HEK293 (cell line): ENCODE results near the gene CHST7.
A peak's percentile ranks its signal among the peaks of the same experiment; 100 is the strongest.

Experiments
- CTCF ChIA-PET: fragments of 350-600 bp; formaldehyde crosslinking; extraction: SDS; loops from one replicate; lab custom pipeline; 2021; ENCODE audit warnings: antibody characterized with exemption; lab: Yijun Ruan, JAX
- POLR2A ChIA-PET: fragments of 300-600 bp; formaldehyde crosslinking; extraction: SDS; loops from one replicate; lab custom pipeline; 2020; ENCODE audit warnings: antibody characterized with exemption, inconsistent platforms; lab: Yijun Ruan, JAX
- H3K27ac ChIP-seq: fragments of 200-500 bp; sonication (Bioruptor generic); 2 replicates; pipeline ENCODE4 v1.5.1; 2014; ENCODE audit warnings: low read depth, low read length, control low read depth, inconsistent platforms; ENCODE audit errors: extremely low read depth
- H3K36me3 ChIP-seq, 2 experiments: fragments of 200-500 bp in 1 of 2; sonication (Bioruptor generic) in 1 of 2; 1 replicate in 1 of 2; 2 replicates in 1 of 2; pipeline ENCODE4 v1.5.1; 2014 to 2017; ENCODE audit warnings: inconsistent platforms in 2 of 2, low read length in 2 of 2; ENCODE audit not compliant: control insufficient read depth in 2 of 2, insufficient read depth in 1 of 2
- H3K4me1 ChIP-seq: fragments of 200-500 bp; sonication (Bioruptor generic); 2 replicates; pipeline ENCODE4 v1.5.1; 2014; ENCODE audit warnings: mild to moderate bottlenecking, low read length, inconsistent platforms; ENCODE audit not compliant: control insufficient read depth, insufficient read depth
- H3K4me3 ChIP-seq: 2 replicates; pipeline ENCODE4 v1.5.1; 2011; ENCODE audit warnings: low read depth, mild to moderate bottlenecking, control low read depth, low read length, moderate library complexity
- H3K9me3 ChIP-seq: fragments of 200-500 bp; sonication (Bioruptor generic); 2 replicates; pipeline ENCODE4 v1.5.1; 2014; ENCODE audit warnings: low read depth, low read length, inconsistent platforms; ENCODE audit not compliant: control insufficient read depth, insufficient read depth
- KLF9 ChIP-seq: fragments of 450-650 bp; formaldehyde crosslinking; IDR thresholded peaks from 2 replicates; pipeline ENCODE4 v1.5.1; 2016; ENCODE audit warnings: missing biosample characterization, missing genetic modification characterization, low read depth
- PRDM1 ChIP-seq: fragments of 450-650 bp; formaldehyde crosslinking; IDR thresholded peaks from 2 replicates; pipeline ENCODE4; 2016; ENCODE audit warnings: missing biosample characterization, missing genetic modification characterization
- ZFHX2 ChIP-seq: fragments of 450-650 bp; formaldehyde crosslinking; conservative IDR thresholded peaks from 2 replicates; pipeline ENCODE4 v1.5.1; 2016; ENCODE audit warnings: missing biosample characterization, missing genetic modification characterization
- ZIC2 ChIP-seq: fragments of 450-650 bp; formaldehyde crosslinking; IDR thresholded peaks from 2 replicates; pipeline ENCODE4 v1.5.1; 2016; ENCODE audit warnings: missing biosample characterization, missing genetic modification characterization
- ZNF140 ChIP-seq: fragments of 450-650 bp; formaldehyde crosslinking; IDR thresholded peaks from 2 replicates; pipeline ENCODE4 v1.5.1; 2016; ENCODE audit warnings: missing biosample characterization, missing genetic modification characterization
- ZNF175 ChIP-seq: fragments of 450-650 bp; formaldehyde crosslinking; IDR thresholded peaks from 2 replicates; pipeline ENCODE4 v1.5.1; 2016; ENCODE audit warnings: missing biosample characterization, missing genetic modification characterization
- ZNF223 ChIP-seq: fragments of 450-650 bp; formaldehyde crosslinking; IDR thresholded peaks from 2 replicates; pipeline ENCODE4 v1.5.1; 2016; ENCODE audit warnings: missing biosample characterization, missing genetic modification characterization
- ZNF266 ChIP-seq: fragments of 450-650 bp; formaldehyde crosslinking; IDR thresholded peaks from 2 replicates; pipeline ENCODE4 v1.5.1; 2016; ENCODE audit warnings: missing biosample characterization, missing genetic modification characterization, low read depth
- ZNF341 ChIP-seq: fragments of 450-650 bp; formaldehyde crosslinking; IDR thresholded peaks from 2 replicates; pipeline ENCODE4; 2016; ENCODE audit warnings: low read depth, missing biosample characterization, missing genetic modification characterization
- ZNF394 ChIP-seq: fragments of 450-650 bp; formaldehyde crosslinking; IDR thresholded peaks from 2 replicates; pipeline ENCODE4 v1.5.1; 2016; ENCODE audit warnings: missing biosample characterization, missing genetic modification characterization, mild to moderate bottlenecking, moderate library complexity, borderline replicate concordance
- ZNF473 ChIP-seq: fragments of 450-650 bp; formaldehyde crosslinking; IDR thresholded peaks from 2 replicates; pipeline ENCODE4 v1.5.1; 2017; ENCODE audit warnings: missing biosample characterization, missing genetic modification characterization
- ZNF677 ChIP-seq: fragments of 450-650 bp; IDR thresholded peaks from 2 replicates; pipeline ENCODE4 v1.5.0; 2018; ENCODE audit warnings: missing biosample characterization, mild to moderate bottlenecking, missing genetic modification characterization, moderate library complexity
- ZXDB ChIP-seq: fragments of 450-650 bp; formaldehyde crosslinking; IDR thresholded peaks from 2 replicates; pipeline ENCODE4 v1.5.1; 2016; ENCODE audit warnings: missing biosample characterization, missing genetic modification characterization
- TF ChIP-seq, protein P1 (sequence below): fragments of 450-650 bp; formaldehyde crosslinking; IDR thresholded peaks from 2 replicates; pipeline ENCODE4 v1.5.1; 2016; ENCODE audit warnings: missing biosample characterization, missing genetic modification characterization, low read depth
- TF ChIP-seq, protein P2 (sequence below): fragments of 450-650 bp; formaldehyde crosslinking; IDR thresholded peaks from 2 replicates; pipeline ENCODE4 v1.5.1; 2016; ENCODE audit warnings: missing biosample characterization, missing genetic modification characterization
- TF ChIP-seq, protein P3 (sequence below): fragments of 450-650 bp; formaldehyde crosslinking; IDR thresholded peaks from 2 replicates; pipeline ENCODE4 v1.5.1; 2016; ENCODE audit warnings: missing biosample characterization, missing genetic modification characterization
- TF ChIP-seq, protein P4 (sequence below): fragments of 450-650 bp; formaldehyde crosslinking; IDR thresholded peaks from 2 replicates; pipeline ENCODE4 v1.5.1; 2017; ENCODE audit warnings: missing biosample characterization, missing genetic modification characterization

CHST7 gene

DNA sequence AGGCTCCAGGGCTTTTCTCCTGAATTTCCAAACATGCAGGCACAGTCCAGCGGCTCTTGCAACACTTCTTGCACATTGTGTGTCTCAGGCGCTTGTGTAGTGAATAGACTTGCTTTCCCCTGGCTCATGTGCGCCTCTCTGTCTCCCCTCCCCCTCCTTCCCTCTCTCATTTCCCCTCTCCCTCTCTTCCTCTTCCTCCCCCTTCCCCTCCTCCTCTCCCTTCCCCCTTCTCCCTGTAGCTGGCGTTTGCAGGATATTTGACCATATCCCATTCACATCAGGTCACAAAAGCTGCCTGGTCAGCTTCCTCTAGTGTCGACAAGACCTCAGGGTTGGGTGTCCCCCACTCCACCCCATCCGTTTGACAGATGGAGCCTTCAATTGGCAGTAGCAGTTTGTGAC lies 2.4 kb downstream of the CHST7 start (continued):
- TF ChIP-seq PRDM1 (tag by site-specific recombination), result peak; percentile 77; the same call in 1 of the 2 replicates

DNA sequence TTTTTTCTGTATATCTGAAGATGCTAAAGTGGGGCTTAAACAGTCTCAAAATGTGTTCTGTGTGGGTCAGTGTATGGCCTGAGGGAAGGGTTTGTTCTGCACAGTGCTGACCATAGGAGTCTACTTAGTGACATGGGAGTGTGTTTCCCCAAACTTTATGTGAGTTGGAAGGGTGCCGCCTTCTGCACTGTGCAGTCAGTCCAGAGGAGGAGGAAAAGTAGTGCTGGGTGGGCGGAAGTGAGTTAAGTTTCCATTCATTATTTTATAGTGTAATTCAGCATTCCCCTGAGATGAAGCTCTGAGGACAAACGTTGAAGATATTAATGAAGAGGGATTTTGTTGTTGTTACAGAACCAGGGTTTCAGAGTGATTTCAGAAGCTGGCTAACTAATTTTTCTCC lies 2.9 kb downstream of the CHST7 start:
- TF ChIP-seq, protein P1, sequence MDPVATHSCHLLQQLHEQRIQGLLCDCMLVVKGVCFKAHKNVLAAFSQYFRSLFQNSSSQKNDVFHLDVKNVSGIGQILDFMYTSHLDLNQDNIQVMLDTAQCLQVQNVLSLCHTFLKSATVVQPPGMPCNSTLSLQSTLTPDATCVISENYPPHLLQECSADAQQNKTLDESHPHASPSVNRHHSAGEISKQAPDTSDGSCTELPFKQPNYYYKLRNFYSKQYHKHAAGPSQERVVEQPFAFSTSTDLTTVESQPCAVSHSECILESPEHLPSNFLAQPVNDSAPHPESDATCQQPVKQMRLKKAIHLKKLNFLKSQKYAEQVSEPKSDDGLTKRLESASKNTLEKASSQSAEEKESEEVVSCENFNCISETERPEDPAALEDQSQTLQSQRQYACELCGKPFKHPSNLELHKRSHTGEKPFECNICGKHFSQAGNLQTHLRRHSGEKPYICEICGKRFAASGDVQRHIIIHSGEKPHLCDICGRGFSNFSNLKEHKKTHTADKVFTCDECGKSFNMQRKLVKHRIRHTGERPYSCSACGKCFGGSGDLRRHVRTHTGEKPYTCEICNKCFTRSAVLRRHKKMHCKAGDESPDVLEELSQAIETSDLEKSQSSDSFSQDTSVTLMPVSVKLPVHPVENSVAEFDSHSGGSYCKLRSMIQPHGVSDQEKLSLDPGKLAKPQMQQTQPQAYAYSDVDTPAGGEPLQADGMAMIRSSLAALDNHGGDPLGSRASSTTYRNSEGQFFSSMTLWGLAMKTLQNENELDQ (tag by site-specific recombination), result no peak
- TF ChIP-seq ZNF341 (tag by site-specific recombination) (no peak), ZNF394 (tag by site-specific recombination) (no peak), ZNF223 (no peak), ZNF140 (tag by site-specific recombination) (no peak), ZNF473 (tag by site-specific recombination) (no peak), KLF9 (tag by site-specific recombination) (peak; percentile 42; the same call in 1 of the 2 replicates), ZFHX2 (peak; percentile 9), ZNF677 (tag by site-specific recombination) (no peak), ZNF175 (tag by site-specific recombination) (no peak)
- Histone ChIP-seq H3K4me1 (peaks cover 8% of the 10 kb centered on the region; the same call in 1 of the 2 replicates), H3K36me3 (no peaks in the 10 kb centered on the region; a peak in 1 of 3 replicates), H3K4me3 (no peak overlapping the region), H3K9me3 (no peaks in the 10 kb centered on the region), H3K27ac (no peak overlapping the region)
- CTCF ChIA-PET, result interaction anchor here (1.0 to 1.4 kb wide), 2 partner anchors 16 to 22 kb away, joined by 3 to 4 read pairs; no protein-coding TSS in a partner anchor
- POLR2A ChIA-PET, result interaction anchor here (0.7 kb wide), 1 partner anchor 12 kb away, joined by 7 read pairs; no protein-coding TSS in a partner anchor

DNA sequence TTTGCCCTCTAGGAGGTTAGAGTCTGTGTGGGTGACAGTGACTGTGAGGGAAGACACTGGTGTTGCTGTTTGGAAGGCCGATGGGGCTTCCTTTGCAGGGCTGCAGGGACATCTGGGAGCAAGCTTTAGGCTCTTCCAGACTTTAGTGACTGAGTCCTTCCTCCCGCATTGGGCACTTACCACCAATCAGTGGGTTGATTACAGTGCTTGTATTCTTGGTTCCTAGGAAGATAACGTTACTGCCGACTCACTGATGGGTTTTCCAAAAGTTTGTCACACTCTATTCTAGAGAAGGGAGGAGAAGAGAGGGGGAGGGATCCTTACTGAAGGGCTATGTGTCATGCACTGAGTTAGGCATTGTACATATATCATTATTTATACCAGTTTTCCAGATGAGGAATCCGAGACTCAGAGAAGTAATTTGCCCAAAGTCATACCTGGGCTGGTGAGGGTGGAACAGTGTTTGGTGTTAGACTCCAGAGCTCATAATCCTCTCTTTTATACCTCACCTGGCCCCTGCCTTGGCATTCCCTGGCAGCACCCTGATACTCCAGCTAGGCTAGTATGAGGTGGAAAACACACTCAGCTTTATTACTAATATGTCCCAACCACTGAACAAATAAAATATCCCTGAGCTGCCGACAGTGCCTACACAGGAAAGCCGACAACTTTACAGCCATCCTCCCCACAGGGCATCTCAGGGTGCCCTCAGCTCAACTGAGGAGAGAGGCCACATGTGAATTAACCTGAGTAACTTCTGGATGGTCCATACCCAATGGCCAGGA lies 3.8 kb downstream of the CHST7 start:
- Histone ChIP-seq H3K4me1 (peaks cover 8% of the 10 kb centered on the region; the same call in 1 of the 2 replicates), H3K27ac (no peak overlapping the region), H3K4me3 (no peak overlapping the region), H3K36me3 (no peaks in the 10 kb centered on the region; a peak in 1 of 3 replicates), H3K9me3 (no peaks in the 10 kb centered on the region)
- TF ChIP-seq ZIC2 (peak; percentile 25; the same call in 1 of the 2 replicates), ZXDB (peak; percentile 99), ZNF266 (peak; percentile 52; the same call in 1 of the 2 replicates)
- TF ChIP-seq, protein P2, sequence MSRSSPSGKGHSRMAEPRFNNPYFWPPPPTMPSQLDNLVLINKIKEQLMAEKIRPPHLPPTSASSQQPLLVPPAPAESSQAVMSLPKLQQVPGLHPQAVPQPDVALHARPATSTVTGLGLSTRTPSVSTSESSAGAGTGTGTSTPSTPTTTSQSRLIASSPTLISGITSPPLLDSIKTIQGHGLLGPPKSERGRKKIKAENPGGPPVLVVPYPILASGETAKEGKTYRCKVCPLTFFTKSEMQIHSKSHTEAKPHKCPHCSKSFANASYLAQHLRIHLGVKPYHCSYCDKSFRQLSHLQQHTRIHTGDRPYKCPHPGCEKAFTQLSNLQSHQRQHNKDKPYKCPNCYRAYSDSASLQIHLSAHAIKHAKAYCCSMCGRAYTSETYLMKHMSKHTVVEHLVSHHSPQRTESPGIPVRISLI (tag by site-specific recombination), result no peak
- CTCF ChIA-PET, result interaction anchor here (1.4 kb wide), 1 partner anchor 23 kb away, joined by 4 read pairs; no protein-coding TSS in a partner anchor
- POLR2A ChIA-PET, result no interaction called here

DNA sequence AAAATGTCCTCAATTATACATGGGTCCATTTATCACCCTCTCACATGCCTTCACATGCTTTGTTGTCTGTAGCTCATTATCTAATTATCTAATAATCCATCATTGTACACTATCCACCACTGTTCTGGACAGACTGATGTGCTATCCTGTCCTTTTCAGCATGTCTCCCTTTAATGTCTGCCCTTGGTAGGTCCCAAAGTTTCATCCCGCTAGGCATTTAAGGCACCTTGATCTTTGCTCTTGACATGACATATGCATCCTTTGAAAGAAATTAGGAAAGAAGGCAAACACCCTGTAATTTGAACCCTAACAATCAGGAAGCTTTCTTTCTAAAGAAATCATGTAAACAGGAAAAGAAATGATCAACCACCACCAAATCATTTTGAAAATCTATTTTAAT lies 5.7 kb downstream of the CHST7 start:
- H3K4me3 ChIP-seq, result no peak overlapping the region
- TF ChIP-seq, protein P3, sequence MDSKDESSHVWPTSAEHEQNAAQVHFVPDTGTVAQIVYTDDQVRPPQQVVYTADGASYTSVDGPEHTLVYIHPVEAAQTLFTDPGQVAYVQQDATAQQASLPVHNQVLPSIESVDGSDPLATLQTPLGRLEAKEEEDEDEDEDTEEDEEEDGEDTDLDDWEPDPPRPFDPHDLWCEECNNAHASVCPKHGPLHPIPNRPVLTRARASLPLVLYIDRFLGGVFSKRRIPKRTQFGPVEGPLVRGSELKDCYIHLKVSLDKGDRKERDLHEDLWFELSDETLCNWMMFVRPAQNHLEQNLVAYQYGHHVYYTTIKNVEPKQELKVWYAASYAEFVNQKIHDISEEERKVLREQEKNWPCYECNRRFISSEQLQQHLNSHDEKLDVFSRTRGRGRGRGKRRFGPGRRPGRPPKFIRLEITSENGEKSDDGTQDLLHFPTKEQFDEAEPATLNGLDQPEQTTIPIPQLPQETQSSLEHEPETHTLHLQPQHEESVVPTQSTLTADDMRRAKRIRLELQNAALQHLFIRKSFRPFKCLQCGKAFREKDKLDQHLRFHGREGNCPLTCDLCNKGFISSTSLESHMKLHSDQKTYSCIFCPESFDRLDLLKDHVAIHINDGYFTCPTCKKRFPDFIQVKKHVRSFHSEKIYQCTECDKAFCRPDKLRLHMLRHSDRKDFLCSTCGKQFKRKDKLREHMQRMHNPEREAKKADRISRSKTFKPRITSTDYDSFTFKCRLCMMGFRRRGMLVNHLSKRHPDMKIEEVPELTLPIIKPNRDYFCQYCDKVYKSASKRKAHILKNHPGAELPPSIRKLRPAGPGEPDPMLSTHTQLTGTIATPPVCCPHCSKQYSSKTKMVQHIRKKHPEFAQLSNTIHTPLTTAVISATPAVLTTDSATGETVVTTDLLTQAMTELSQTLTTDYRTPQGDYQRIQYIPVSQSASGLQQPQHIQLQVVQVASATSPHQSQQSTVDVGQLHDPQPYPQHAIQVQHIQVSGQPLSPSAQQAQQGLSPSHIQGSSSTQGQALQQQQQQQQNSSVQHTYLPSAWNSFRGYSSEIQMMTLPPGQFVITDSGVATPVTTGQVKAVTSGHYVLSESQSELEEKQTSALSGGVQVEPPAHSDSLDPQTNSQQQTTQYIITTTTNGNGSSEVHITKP (tag by site-specific recombination), result 0 out of 2 replicates have a peak, but pooled peaks have one; percentile 21
- TF ChIP-seq, protein P4, sequence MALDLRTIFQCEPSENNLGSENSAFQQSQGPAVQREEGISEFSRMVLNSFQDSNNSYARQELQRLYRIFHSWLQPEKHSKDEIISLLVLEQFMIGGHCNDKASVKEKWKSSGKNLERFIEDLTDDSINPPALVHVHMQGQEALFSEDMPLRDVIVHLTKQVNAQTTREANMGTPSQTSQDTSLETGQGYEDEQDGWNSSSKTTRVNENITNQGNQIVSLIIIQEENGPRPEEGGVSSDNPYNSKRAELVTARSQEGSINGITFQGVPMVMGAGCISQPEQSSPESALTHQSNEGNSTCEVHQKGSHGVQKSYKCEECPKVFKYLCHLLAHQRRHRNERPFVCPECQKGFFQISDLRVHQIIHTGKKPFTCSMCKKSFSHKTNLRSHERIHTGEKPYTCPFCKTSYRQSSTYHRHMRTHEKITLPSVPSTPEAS (tag by site-specific recombination), result no peak
- H3K9me3 ChIP-seq, result no peaks in the 10 kb centered on the region
- no peaks in the 10 kb centered on the region; a peak in 1 of 3 replicates for H3K36me3 ChIP-seq
- H3K27ac ChIP-seq, result no peak overlapping the region
- ChIA-PET POLR2A (interaction anchor here (0.6 to 0.7 kb wide), 2 partner anchors 105 to 1678 kb away, joined by 4 to 5 read pairs; no protein-coding TSS in a partner anchor), CTCF (no interaction called here)
- H3K4me1 ChIP-seq, result peaks cover 8% of the 10 kb centered on the region; the same call in 1 of the 2 replicates
